Keratinocyte (primary cell): ENCODE data around the gene PRIMA1. TPM values are rescaled to one million over a fixed set of nuclear protein-coding genes. Genes with fewer than 3 reads are reported as not detected.

Source experiments
- DNase-seq: peaks from one replicate; pipeline ENCODE4 v3.0.0-alpha.2; 2011; ENCODE audit warnings: low read depth, missing footprints, low spot score
- FAIRE-seq: peaks from 2 replicates; lab custom pipeline; 2011; peaks lifted over from hg19 to GRCh38; lab: Jason Lieb, UNC
- H2AFZ ChIP-seq: 2 replicates; pipeline ENCODE4 v1.6.0; 2012; ENCODE audit warnings: low read length, control low read depth, inconsistent platforms; ENCODE audit not compliant: control insufficient read depth
- H3K27ac ChIP-seq: 2 replicates; pipeline ENCODE4 v1.5.1; 2011; ENCODE audit warnings: low read length; ENCODE audit not compliant: control insufficient read depth, insufficient read depth
- H3K27me3 ChIP-seq: 3 replicates; pipeline ENCODE4 v1.6.0; 2011; ENCODE audit warnings: low read length; ENCODE audit not compliant: control insufficient read depth, insufficient read depth; ENCODE audit errors: extremely low read depth
- H3K36me3 ChIP-seq, 2 experiments: 2 replicates in 1 of 2; 3 replicates in 1 of 2; pipeline ENCODE4 v1.5.1; 2011; ENCODE audit warnings: low read length in 2 of 2, mild to moderate bottlenecking in 1 of 2; ENCODE audit not compliant: control insufficient read depth in 2 of 2, insufficient read depth in 2 of 2; ENCODE audit errors: extremely low read depth in 1 of 2
- H3K4me1 ChIP-seq: 3 replicates; pipeline ENCODE4 v1.5.1; 2011; ENCODE audit warnings: low read length; ENCODE audit not compliant: control insufficient read depth, insufficient read depth; ENCODE audit errors: extremely low read depth
- H3K4me2 ChIP-seq: 3 replicates; pipeline ENCODE4 v1.6.0; 2011; ENCODE audit warnings: low read depth, low read length; ENCODE audit not compliant: control insufficient read depth, insufficient read depth; ENCODE audit errors: extremely low read depth
- H3K4me3 ChIP-seq, 3 experiments: fragments of 200-600 bp in 1 of 3; sonication (generic) in 1 of 3; 2 replicates in 2 of 3; 3 replicates in 1 of 3; pipeline ENCODE4 v1.5.1; 2011 to 2016; ENCODE audit warnings: low read length in 3 of 3, mild to moderate bottlenecking in 3 of 3, control low read depth in 2 of 3, inconsistent platforms in 1 of 3, low read depth in 1 of 3, mixed read lengths in 1 of 3, mixed run types in 1 of 3, moderate library complexity in 1 of 3; ENCODE audit not compliant: control insufficient read depth in 2 of 3, insufficient read depth in 2 of 3; ENCODE audit errors: extremely low read depth in 1 of 3
- H3K79me2 ChIP-seq: 2 replicates; pipeline ENCODE4 v1.6.0; 2012; ENCODE audit warnings: low read length; ENCODE audit not compliant: control insufficient read depth, insufficient read depth
- H3K9ac ChIP-seq: 3 replicates; pipeline ENCODE4 v1.6.0; 2011; ENCODE audit warnings: low read length; ENCODE audit not compliant: control insufficient read depth, insufficient read depth; ENCODE audit errors: extremely low read depth
- H3K9me1 ChIP-seq: 3 replicates; pipeline ENCODE4 v1.6.0; 2011; ENCODE audit warnings: low read length; ENCODE audit not compliant: control insufficient read depth, insufficient read depth; ENCODE audit errors: extremely low read depth
- H3K9me3 ChIP-seq: 2 replicates; pipeline ENCODE4 v1.5.1; 2012; ENCODE audit warnings: low read depth, low read length; ENCODE audit not compliant: control insufficient read depth
- H4K20me1 ChIP-seq: 3 replicates; pipeline ENCODE4 v1.6.0; 2011; ENCODE audit warnings: low read length; ENCODE audit not compliant: control insufficient read depth, insufficient read depth; ENCODE audit errors: extremely low read depth
- CTCF ChIP-seq, 3 experiments: IDR thresholded peaks in 1 of 3; conservative IDR thresholded peaks in 1 of 3; optimal IDR thresholded peaks in 1 of 3; 2 replicates in 2 of 3; 3 replicates in 1 of 3; pipeline versions ENCODE3 to v1.5.1; 2011; ENCODE audit warnings: low read length in 3 of 3, mild to moderate bottlenecking in 3 of 3, moderate library complexity in 2 of 3, control low read depth in 1 of 3, inconsistent platforms in 1 of 3; ENCODE audit not compliant: insufficient read depth in 2 of 3; ENCODE audit errors: extremely low read depth in 1 of 3
- EZH2 ChIP-seq: IDR thresholded peaks from one replicate; pipeline ENCODE4 v1.6.1; 2012; ENCODE audit warnings: inconsistent platforms, mild to moderate bottlenecking, low read length, moderate library complexity
- dilution Hi-C: fragments of 300-500 bp; cut with MboI; formaldehyde crosslinking; loops from one replicate; pipeline ENCODE4 v1.7.0; 2020; ENCODE audit warnings: low sequenced_read_pairs; ENCODE audit not compliant: extremely low pct_ligation_motif_present
- polyA plus RNA-seq, 5 experiments: library from polyadenylated mRNA; depleted of rRNA in 3 of 5; stranded (reverse) in 3 of 5; stranded (forward) in 1 of 5; unstranded in 1 of 5; fragments of >200 nt; gene quantifications; 1 replicate in 1 of 5; 2 replicates in 3 of 5; 3 replicates in 1 of 5; pipeline versions ENCODE4 v1.2.1 to v1.2.3, GENCODE V29; 2011 to 2012; ENCODE audit warnings: missing spikeins in 2 of 5, low read depth in 1 of 5, low replicate concordance in 1 of 5

The PRIMA1 gene
- polyA plus RNA-seq, 1 donor (not counting 4 experiments of a cell fraction or from before 2014, with no cell fraction given): not detected

DNA sequence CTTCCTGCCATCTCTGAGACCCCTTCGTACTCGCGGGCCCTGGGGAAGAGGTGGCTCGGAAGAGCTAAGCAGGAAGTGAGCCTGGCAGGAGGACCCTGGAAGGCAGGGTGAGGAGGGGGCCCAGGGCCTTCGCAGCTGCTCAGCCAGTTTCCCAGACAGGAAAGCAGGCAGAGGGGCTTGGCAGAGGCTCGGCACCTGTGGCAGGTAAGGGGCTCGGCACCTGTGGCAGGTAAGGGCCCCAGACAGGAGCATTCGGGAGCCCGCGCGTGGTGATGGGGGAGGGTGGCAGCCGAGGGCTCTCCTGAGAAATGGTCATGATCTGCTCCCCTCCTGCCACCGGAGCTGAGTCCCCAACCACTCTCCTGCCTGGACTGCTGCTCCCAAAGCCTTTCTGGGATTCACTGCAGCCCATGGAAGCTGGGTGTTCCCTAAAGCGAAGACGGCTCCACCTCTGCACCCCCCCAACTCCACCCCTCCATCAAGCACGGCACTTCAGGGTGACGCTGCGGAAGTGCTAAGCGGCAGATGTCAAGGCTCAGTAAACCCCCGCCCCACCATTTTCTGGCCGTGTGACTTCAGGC is 63.2 kb downstream of the PRIMA1 start:
- H3K9ac ChIP-seq: no peak overlapping the region
- FAIRE-seq (no peak), DNase-seq (no peak)
- no peaks in the 10 kb centered on the region for H4K20me1 ChIP-seq
- H3K27ac ChIP-seq: no peak overlapping the region
- no peaks in the 10 kb centered on the region for H3K36me3 ChIP-seq
- H3K79me2 ChIP-seq: no peaks in the 10 kb centered on the region
- no peak overlapping the region for H2AFZ ChIP-seq
- H3K9me1 ChIP-seq: no peaks in the 10 kb centered on the region
- no peak for TF ChIP-seq CTCF (optimal IDR thresholded peaks at IDR 0.05 in 1 of 3, IDR thresholded peaks at IDR 0.05 in 1 of 3, conservative IDR thresholded peaks at IDR 0.05 in 1 of 3; ENCODE audit: extremely low read depth in 1 of 3, insufficient read depth in 2 of 3, low read length in 3 of 3)
- TF ChIP-seq EZH2: no peak
- H3K9me3 ChIP-seq: peaks cover 8% of the 10 kb centered on the region
- no peaks in the 10 kb centered on the region for H3K27me3 ChIP-seq
- no peaks in the 10 kb centered on the region for H3K4me1 ChIP-seq
- no peak overlapping the region for H3K4me2 ChIP-seq
- H3K4me3 ChIP-seq: no peak overlapping the region
- dilution Hi-C loops: no loop called here

- FAIRE-seq (no peak), DNase-seq (no peak)
- no peaks in the 10 kb centered on the region for H4K20me1 ChIP-seq
- no peak overlapping the region for H3K9ac ChIP-seq
- TF ChIP-seq EZH2 (no peak), CTCF (optimal IDR thresholded peaks at IDR 0.05 in 1 of 3, IDR thresholded peaks at IDR 0.05 in 1 of 3, conservative IDR thresholded peaks at IDR 0.05 in 1 of 3; ENCODE audit: extremely low read depth in 1 of 3, insufficient read depth in 2 of 3, low read length in 3 of 3) (no peak)
- H3K4me1 ChIP-seq: no peaks in the 10 kb centered on the region
- H3K27me3 ChIP-seq: no peaks in the 10 kb centered on the region
- H3K79me2 ChIP-seq: no peaks in the 10 kb centered on the region
- peaks cover 8% of the 10 kb centered on the region for H3K9me3 ChIP-seq
- H3K36me3 ChIP-seq: no peaks in the 10 kb centered on the region
- H3K4me2 ChIP-seq: no peak overlapping the region
- no peak overlapping the region for H2AFZ ChIP-seq
- dilution Hi-C loops: no loop called here
- no peaks in the 10 kb centered on the region for H3K9me1 ChIP-seq
- H3K4me3 ChIP-seq: no peak overlapping the region
- no peak overlapping the region for H3K27ac ChIP-seq
Measured at GRCh38 chr14:93723001-93723400, 65.3 kb downstream of the PRIMA1 start.
